Calu3 (cell line): ENCODE results near the gene TF. TPM values are rescaled to one million over a fixed set of nuclear protein-coding genes. Genes with fewer than 3 reads are reported as not detected.

Experiments used
- BruUV-seq: library from RNA; stranded (reverse); fragments of 400-500 nt; replicated peaks from 2 replicates; lab custom pipeline; 2021; lab: Mats Ljungman, UMichigan
- CTCF ChIA-PET: fragments of 300-600 bp; sonication (Branson Sonifier 250); formaldehyde crosslinking; loops from one replicate; lab custom pipeline; 2022; ENCODE audit warnings: antibody characterized with exemption; lab: Charles Lee
- DNase-seq: peaks from one replicate; pipeline ENCODE4 v3.0.0; 2022
- H3K27ac Mint-ChIP-seq: one replicate; pipeline ENCODE4 v1.8.0; 2022; ENCODE audit warnings: mixed read lengths; ENCODE audit not compliant: unreplicated experiment
- H3K27me3 Mint-ChIP-seq: one replicate; pipeline ENCODE4 v1.8.0; 2022; ENCODE audit warnings: mixed read lengths; ENCODE audit not compliant: unreplicated experiment
- H3K36me3 Mint-ChIP-seq: one replicate; pipeline ENCODE4 v1.8.0; 2022; ENCODE audit warnings: mild to moderate bottlenecking, moderate library complexity, mixed read lengths; ENCODE audit not compliant: insufficient read depth, unreplicated experiment
- H3K4me1 Mint-ChIP-seq: one replicate; pipeline ENCODE4 v1.8.0; 2022; ENCODE audit warnings: mild to moderate bottlenecking, low read depth, mixed read lengths; ENCODE audit not compliant: unreplicated experiment
- H3K4me3 Mint-ChIP-seq: one replicate; pipeline ENCODE4 v1.8.0; 2022; ENCODE audit warnings: mild to moderate bottlenecking, low read depth, moderate library complexity, mixed read lengths; ENCODE audit not compliant: unreplicated experiment
- H3K9me3 Mint-ChIP-seq: one replicate; pipeline ENCODE4 v1.8.0; 2022; ENCODE audit warnings: low read depth, mixed read lengths; ENCODE audit not compliant: unreplicated experiment
- CTCF ChIP-seq: fragments of 200-600 bp; IDR thresholded peaks from one replicate; pipeline ENCODE4 v1.8.0; 2022; ENCODE audit warnings: antibody characterized with exemption; ENCODE audit not compliant: unreplicated experiment
- intact Hi-C: fragments of 100-400 bp; cut with micrococcal nuclease; formaldehyde crosslinking; loops from one replicate; pipeline ENCODE4 v1.10.0; 2022; ENCODE audit not compliant: unreplicated experiment
- total RNA-seq: library from RNA; stranded (reverse); gene quantifications from 2 replicates; pipeline ENCODE4 v1.2.3, GENCODE V29; 2022

Gene TF
- total RNA-seq, 1 experiment from 2014 or later: 1.1 TPM

DNA sequence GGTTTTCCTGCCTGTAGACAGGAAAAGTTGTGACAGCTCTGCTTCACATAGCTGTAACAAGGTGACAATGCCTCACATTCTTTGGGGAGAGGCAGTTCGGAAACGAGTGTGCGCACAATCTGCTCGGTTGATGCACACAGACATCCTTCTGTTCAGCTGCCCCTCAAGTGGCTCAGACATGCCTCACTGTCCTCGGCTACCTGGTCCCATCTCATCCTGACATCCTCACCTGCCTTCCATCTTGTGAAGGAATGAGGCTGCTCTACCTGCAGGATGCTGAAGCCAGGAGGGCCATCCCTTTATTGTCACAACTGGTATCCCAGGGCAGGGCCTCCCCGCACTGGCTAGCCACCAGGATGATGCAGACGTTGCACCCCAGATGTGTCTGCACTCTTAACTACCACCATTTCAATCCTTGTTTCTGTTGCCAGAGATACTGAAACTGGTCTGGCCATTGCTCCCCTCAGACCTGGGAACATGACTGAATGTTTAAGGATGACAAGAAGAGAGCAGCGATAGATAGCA is 78.8 kb downstream of the TF start:
- H3K9me3 Mint-ChIP-seq: no peaks in the 10 kb centered on the region
- TF ChIP-seq CTCF: no peak
- CTCF ChIA-PET: no interaction called here
- H3K36me3 Mint-ChIP-seq: peaks cover 22% of the 10 kb centered on the region
- intact Hi-C loops: no loop called here
- no TSS peak for BruUV-seq
- no peak overlapping the region for H3K27ac Mint-ChIP-seq
- H3K4me3 Mint-ChIP-seq: no peak overlapping the region
- DNase-seq: no peak
- peaks cover 12% of the 10 kb centered on the region for H3K27me3 Mint-ChIP-seq
- H3K4me1 Mint-ChIP-seq: peaks cover 8% of the 10 kb centered on the region

DNA sequence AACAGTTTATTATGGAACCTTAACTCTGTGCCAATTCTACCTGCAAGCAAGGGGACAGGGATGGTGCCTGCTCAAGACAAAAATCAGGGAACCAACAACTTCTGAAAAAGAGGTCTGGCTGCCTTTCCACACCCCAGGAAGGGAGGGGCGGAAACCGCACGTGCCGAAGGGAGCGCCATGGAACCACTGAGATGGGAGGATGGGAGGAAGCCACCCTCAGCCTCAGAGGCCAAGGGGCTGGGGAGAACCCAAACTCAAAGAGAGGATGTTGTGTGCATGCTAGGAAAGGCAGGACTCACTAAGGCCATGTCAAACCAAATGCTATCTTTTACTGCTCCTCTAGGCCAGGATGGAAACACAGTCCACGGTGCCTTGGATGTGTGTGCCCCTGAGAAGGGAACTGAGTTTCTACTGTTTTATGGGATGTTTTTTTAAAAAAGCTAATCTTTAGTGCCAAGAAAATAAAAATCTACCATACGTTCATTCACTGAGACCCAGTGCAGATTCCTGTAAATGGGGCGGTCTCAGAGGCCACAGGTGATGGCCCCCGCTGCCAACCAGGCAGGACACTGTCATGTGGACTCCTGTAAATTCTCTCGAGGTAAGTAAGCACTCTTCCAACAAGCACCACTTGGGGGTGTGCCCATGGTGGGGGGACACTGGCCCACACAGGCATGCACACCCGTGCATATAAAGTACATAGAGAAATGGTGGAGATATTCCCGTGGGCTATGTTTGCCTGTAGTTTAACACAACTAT is 80.0 kb downstream of the TF start:
- BruUV-seq: no TSS peak
- Mint-ChIP-seq H3K27ac (no peak overlapping the region), H3K4me3 (no peak overlapping the region), H3K9me3 (no peaks in the 10 kb centered on the region), H3K4me1 (peaks cover 8% of the 10 kb centered on the region), H3K36me3 (peaks cover 11% of the 10 kb centered on the region), H3K27me3 (peaks cover 21% of the 10 kb centered on the region)
- DNase-seq: no peak
- no peak for TF ChIP-seq CTCF
- CTCF ChIA-PET: no interaction called here
- intact Hi-C loops: no loop called here

DNA sequence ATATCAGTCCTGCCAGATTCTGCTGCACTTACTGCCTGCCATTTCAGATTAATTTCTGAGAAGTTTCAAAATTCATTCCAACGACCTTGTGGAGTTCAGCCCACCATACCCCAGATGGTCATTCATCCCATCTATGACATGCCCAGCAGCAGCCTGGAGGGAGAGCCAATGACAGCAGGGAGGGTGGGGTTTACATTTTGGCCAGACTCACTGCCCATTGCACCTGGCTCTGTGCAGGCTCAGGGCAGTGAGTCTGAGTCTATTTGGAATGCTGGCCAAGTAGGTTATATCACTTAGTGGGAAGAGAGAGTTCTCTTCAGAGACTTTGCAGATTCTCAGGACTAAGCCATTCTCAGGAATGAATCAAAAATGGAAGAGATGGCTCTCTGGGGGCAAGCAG is 80.9 kb downstream of the TF start:
- Mint-ChIP-seq H3K4me3 (no peak overlapping the region), H3K9me3 (no peaks in the 10 kb centered on the region), H3K36me3 (peaks cover 5% of the 10 kb centered on the region), H3K27ac (no peak overlapping the region), H3K27me3 (peaks cover 21% of the 10 kb centered on the region), H3K4me1 (peaks cover under 1% of the 10 kb centered on the region)
- CTCF ChIA-PET: interaction anchor here (0.6 kb wide), 1 partner anchor 14 kb away, joined by 4 read pairs; no protein-coding TSS in a partner anchor
- no peak for TF ChIP-seq CTCF
- intact Hi-C loops: no loop called here
- BruUV-seq: no TSS peak
- no peak for DNase-seq

DNA sequence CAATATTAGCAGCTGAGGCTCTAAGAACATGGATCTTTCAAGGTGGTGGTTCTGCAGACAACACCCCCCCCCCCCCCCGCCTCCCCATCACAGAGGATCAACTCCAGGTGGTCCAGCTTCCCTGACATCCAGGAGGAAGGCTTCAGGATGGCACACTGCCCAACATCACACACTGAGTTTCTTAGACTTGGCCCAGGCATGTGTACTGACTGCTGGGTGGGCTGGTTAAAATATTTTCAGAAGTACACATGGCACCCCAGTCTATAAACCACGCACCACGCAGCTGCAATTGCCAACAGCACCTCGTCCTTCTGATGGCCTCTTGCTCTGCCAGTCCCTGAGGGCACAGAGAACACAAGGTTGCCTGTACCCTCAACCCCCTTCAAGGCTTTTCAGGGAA is 81.5 kb downstream of the TF start:
- TF ChIP-seq CTCF: no peak
- Mint-ChIP-seq H3K27me3 (peaks cover 21% of the 10 kb centered on the region), H3K9me3 (no peaks in the 10 kb centered on the region), H3K27ac (no peak overlapping the region), H3K4me1 (no peaks in the 10 kb centered on the region), H3K4me3 (no peak overlapping the region), H3K36me3 (peaks cover 5% of the 10 kb centered on the region)
- no TSS peak for BruUV-seq
- CTCF ChIA-PET: no interaction called here
- no peak for DNase-seq
- intact Hi-C loops: no loop called here
